ENCODE data around the gene L3MBTL3.

- no peak for TF ChIP-seq SIN3A (IDR thresholded peaks at IDR 0.05; ENCODE audit: borderline replicate concordance, insufficient read depth, low read length)
- no peak for TF ChIP-seq TAF1 (IDR thresholded peaks at IDR 0.05; ENCODE audit: borderline replicate concordance, insufficient read depth, low read length)
Observed at GRCh38 chr6:130152908-130153510, 134.6 kb downstream of the L3MBTL3 start.
